ENCODE measurements around the gene UBAP2L. TPM values are rescaled to one million over a fixed set of nuclear protein-coding genes. Genes with fewer than 3 reads are reported as not detected.

The UBAP2L gene
- total and polyA plus RNA-seq, 4 donors: 67.3 to 147 (median 105) TPM

- Histone ChIP-seq H3K4me3 (no peak overlapping the region), H3K36me3 (ENCODE audit: control insufficient read depth in 4 of 4, insufficient read depth in 4 of 4, low read length in 4 of 4) (peaks cover 29 to 56% (median 36%) of the 10 kb centered on the region in 4 donors), H3K9me3 (ENCODE audit: control insufficient read depth in 4 of 4, insufficient read depth in 3 of 4, low read length in 3 of 4) (no peaks in the 10 kb centered on the region), H3K4me1 (ENCODE audit: control insufficient read depth in 5 of 5, insufficient read depth in 5 of 5, low read length in 5 of 5) (no peaks in the 10 kb centered on the region), H3K27me3 (ENCODE audit: control insufficient read depth in 3 of 3, insufficient read depth in 3 of 3, low read length in 2 of 3) (no peaks in the 10 kb centered on the region), H3K27ac (ENCODE audit: low read depth in 1 of 2, low read length in 1 of 2) (no peak overlapping the region), H3K9ac (ENCODE audit: insufficient read depth in 1 of 2, low read length in 2 of 2) (no peak overlapping the region)
- 77 to 89% methylated on average over 5 of the region's 5 CpGs for WGBS, 2 donors
- ATAC-seq (ENCODE audit: insufficient read depth, low FRiP score) (no peak), DNase-seq (no peak)
- no peak for TF ChIP-seq CTCF (IDR thresholded peaks at IDR 0.05; ENCODE audit: control extremely low read depth, extremely low read depth)
Measured at GRCh38 chr1:154208677-154209388, 11.9 kb upstream of the UBAP2L start.

- Histone ChIP-seq H3K4me1 (ENCODE audit: control insufficient read depth in 5 of 5, insufficient read depth in 5 of 5, low read length in 5 of 5) (no peaks in the 10 kb centered on the region), H3K4me3 (no peak overlapping the region), H3K27ac (ENCODE audit: low read depth in 1 of 2, low read length in 1 of 2) (peak overlapping the region in 1 of 2 donors; percentile 71), H3K9ac (ENCODE audit: insufficient read depth in 1 of 2, low read length in 2 of 2) (no peak overlapping the region), H3K36me3 (ENCODE audit: control insufficient read depth in 4 of 4, insufficient read depth in 4 of 4, low read length in 4 of 4) (peaks cover 22 to 46% (median 36%) of the 10 kb centered on the region in 4 donors), H3K27me3 (ENCODE audit: control insufficient read depth in 3 of 3, insufficient read depth in 3 of 3, low read length in 2 of 3) (no peaks in the 10 kb centered on the region), H3K9me3 (ENCODE audit: control insufficient read depth in 4 of 4, insufficient read depth in 3 of 4, low read length in 3 of 4) (no peaks in the 10 kb centered on the region)
- 96 to 97% methylated on average over 10 of the region's 10 CpGs for WGBS, 2 donors
- DNase-seq (no peak), ATAC-seq (ENCODE audit: insufficient read depth, low FRiP score) (no peak)
- no peak for TF ChIP-seq CTCF (IDR thresholded peaks at IDR 0.05; ENCODE audit: control extremely low read depth, extremely low read depth)
Measured at GRCh38 chr1:154212083-154212482, 8.7 kb upstream of the UBAP2L start.

- H3K27ac ChIP-seq (ENCODE audit: low read depth in 1 of 2, low read length in 1 of 2): peak overlapping the region in 1 of 2 donors; percentile 71
- ATAC-seq (ENCODE audit: insufficient read depth, low FRiP score) (no peak), DNase-seq (no peak)
- no peak overlapping the region for H3K9ac ChIP-seq (ENCODE audit: insufficient read depth in 1 of 2, low read length in 2 of 2)
- H3K27me3 ChIP-seq (ENCODE audit: control insufficient read depth in 3 of 3, insufficient read depth in 3 of 3, low read length in 2 of 3): no peaks in the 10 kb centered on the region
- WGBS, 2 donors: 92 to 100% methylated on average over 1 of the region's 1 CpG
- H3K36me3 ChIP-seq (ENCODE audit: control insufficient read depth in 4 of 4, insufficient read depth in 4 of 4, low read length in 4 of 4): peaks cover 18 to 44% (median 37%) of the 10 kb centered on the region in 4 donors
- no peak for TF ChIP-seq CTCF (IDR thresholded peaks at IDR 0.05; ENCODE audit: control extremely low read depth, extremely low read depth)
- H3K4me3 ChIP-seq: no peak overlapping the region
- H3K9me3 ChIP-seq (ENCODE audit: control insufficient read depth in 4 of 4, insufficient read depth in 3 of 4, low read length in 3 of 4): no peaks in the 10 kb centered on the region
- peaks cover 0 to 2% (median 1%) of the 10 kb centered on the region in 5 donors for H3K4me1 ChIP-seq (ENCODE audit: control insufficient read depth in 5 of 5, insufficient read depth in 5 of 5, low read length in 5 of 5)
Measured at GRCh38 chr1:154213274-154213673, 7.5 kb upstream of the UBAP2L start.

Data from lung (tissue), 12 donors.